OCI-LY1 (cell line): Measurements from ENCODE around the gene MYO1G.
A peak's percentile ranks its signal among the peaks of the same experiment; 100 is the strongest.

ENCODE experiments used
- H2AFZ ChIP-seq: fragments of 200-600 bp; sonication (generic), shearing (Covaris generic); 2 replicates; pipeline ENCODE4 v1.6.0; 2014; ENCODE audit warnings: antibody characterized with exemption, mild to moderate bottlenecking, low read length
- H3F3A ChIP-seq: fragments of 200-600 bp; sonication (generic), shearing (Covaris generic); 2 replicates; pipeline ENCODE4 v1.6.0; 2014; ENCODE audit warnings: mild to moderate bottlenecking, antibody characterized with exemption, low read length, moderate library complexity; ENCODE audit not compliant: insufficient read depth
- H3K27ac ChIP-seq: fragments of 200-600 bp; sonication (generic); 2 replicates; pipeline ENCODE4 v1.5.1; 2014; ENCODE audit warnings: low read length, mixed run types, mild to moderate bottlenecking, low read depth; ENCODE audit not compliant: poor library complexity, severe bottlenecking
- H3K27me3 ChIP-seq: fragments of 200-600 bp; sonication (generic); 2 replicates; pipeline ENCODE4 v1.6.0; 2014; ENCODE audit warnings: antibody characterized with exemption, mild to moderate bottlenecking, low read length, moderate library complexity; ENCODE audit not compliant: insufficient read depth
- H3K36me3 ChIP-seq: fragments of 200-600 bp; sonication (generic); 2 replicates; pipeline ENCODE4 v1.6.1; 2014; ENCODE audit warnings: mild to moderate bottlenecking, antibody characterized with exemption, low read length, moderate library complexity, mixed read lengths; ENCODE audit not compliant: insufficient read depth
- H3K4me1 ChIP-seq: fragments of 200-600 bp; sonication (generic); 2 replicates; pipeline ENCODE4 v1.5.1; 2014; ENCODE audit warnings: mild to moderate bottlenecking, low read length, moderate library complexity; ENCODE audit not compliant: insufficient read depth, severe bottlenecking
- H3K4me2 ChIP-seq: fragments of 200-600 bp; sonication (generic), shearing (Covaris generic); 2 replicates; pipeline ENCODE4 v1.6.1; 2014; ENCODE audit warnings: low read length
- H3K4me3 ChIP-seq: fragments of 200-600 bp; sonication (generic); 2 replicates; pipeline ENCODE4 v1.5.1; 2014; ENCODE audit warnings: low read length, low read depth, mild to moderate bottlenecking, mixed read lengths; ENCODE audit not compliant: poor library complexity, severe bottlenecking
- H3K79me2 ChIP-seq: fragments of 200-600 bp; shearing (Covaris generic); 2 replicates; pipeline ENCODE4 v1.6.1; 2016; ENCODE audit warnings: mixed run types, low read length, mixed read lengths; ENCODE audit not compliant: insufficient read depth
- H3K9ac ChIP-seq: fragments of 200-600 bp; sonication (generic), shearing (Covaris generic); 2 replicates; pipeline ENCODE4 v1.6.1; 2014; ENCODE audit warnings: mild to moderate bottlenecking, low read length, mixed read lengths
- H3K9me2 ChIP-seq: fragments of 200-600 bp; sonication (generic), shearing (Covaris generic); 2 replicates; pipeline ENCODE4 v1.6.1; 2014; ENCODE audit warnings: low read depth, mild to moderate bottlenecking, low read length, mixed read lengths
- H3K9me3 ChIP-seq: fragments of 200-600 bp; shearing (Covaris generic); 2 replicates; pipeline ENCODE4 v1.6.1; 2014; ENCODE audit warnings: low read length, mixed read lengths
- H4K20me1 ChIP-seq: fragments of 200-600 bp; sonication (generic), shearing (Covaris generic); 2 replicates; pipeline ENCODE4 v1.6.0; 2016; ENCODE audit warnings: mild to moderate bottlenecking, low read length; ENCODE audit not compliant: insufficient read depth
- CTCF ChIP-seq: fragments of 200-600 bp; sonication (generic), shearing (Covaris generic); IDR thresholded peaks from 2 replicates; pipeline ENCODE4 v1.5.1; 2017; ENCODE audit warnings: mild to moderate bottlenecking, antibody characterized with exemption, low read length, moderate library complexity, mixed read lengths
- EZH2 ChIP-seq: fragments of 200-600 bp; sonication (generic), shearing (Covaris generic); IDR thresholded peaks from 2 replicates; pipeline ENCODE4 v1.8.0; 2017; ENCODE audit warnings: borderline replicate concordance, mixed run types, mild to moderate bottlenecking, antibody characterized with exemption, low read length, moderate library complexity, mixed read lengths

Gene MYO1G

GRCh38 chr7:45001826-45002225 lies 23.0 kb upstream of the MYO1G start:
- Histone ChIP-seq H3K36me3 (peaks cover 16% of the 10 kb centered on the region; the same call in 1 of the 2 replicates), H3K27me3 (no peaks in the 10 kb centered on the region), H3K27ac (peak overlapping the region; percentile 91), H4K20me1 (no peaks in the 10 kb centered on the region), H3K9me3 (no peaks in the 10 kb centered on the region), H3K9me2 (no peaks in the 10 kb centered on the region), H3F3A (peaks cover 9% of the 10 kb centered on the region), H3K4me3 (peak overlapping the region; percentile 91), H2AFZ (no peak overlapping the region), H3K4me1 (peaks cover 77% of the 10 kb centered on the region), H3K79me2 (peaks cover 58% of the 10 kb centered on the region), H3K9ac (peak overlapping the region; percentile 93), H3K4me2 (peak overlapping the region; percentile 78)
- no peak for TF ChIP-seq EZH2
- TF ChIP-seq CTCF: no peak

GRCh38 chr7:45001138-45001694 lies 22.4 kb upstream of the MYO1G start:
- H3F3A ChIP-seq: peaks cover 13% of the 10 kb centered on the region
- H4K20me1 ChIP-seq: no peaks in the 10 kb centered on the region
- H3K4me1 ChIP-seq: peaks cover 77% of the 10 kb centered on the region
- H3K9me3 ChIP-seq: no peaks in the 10 kb centered on the region
- TF ChIP-seq EZH2 (no peak), CTCF (no peak)
- H3K4me2 ChIP-seq: peak overlapping the region; percentile 78
- H3K79me2 ChIP-seq: peaks cover 54% of the 10 kb centered on the region
- peak overlapping the region; percentile 93 for H3K9ac ChIP-seq
- H3K27me3 ChIP-seq: no peaks in the 10 kb centered on the region
- H3K4me3 ChIP-seq: peak overlapping the region; percentile 91
- no peak overlapping the region for H2AFZ ChIP-seq
- peaks cover 12% of the 10 kb centered on the region; the same call in 1 of the 2 replicates for H3K36me3 ChIP-seq
- peak overlapping the region; percentile 91 for H3K27ac ChIP-seq
- H3K9me2 ChIP-seq: no peaks in the 10 kb centered on the region

GRCh38 chr7:45000093-45001032 lies 21.5 kb upstream of the MYO1G start, which contains the start of gene CCM2:
Gene CCM2 (plus strand): TSS chr7:45000201. CDS start chr7:45000334, 133 bp downstream.
- Histone ChIP-seq H2AFZ (peak within 1 kb of the TSS; percentile 92; the same call in 1 of the 2 replicates), H3K27ac (peak within 1 kb of the TSS; percentile 93), H3K36me3 (peaks cover 12% of the 10 kb centered on the region; the same call in 1 of the 2 replicates), H3K4me2 (peak within 1 kb of the TSS; percentile 97), H3K9ac (peak within 1 kb of the TSS; percentile 96), H3K9me2 (no peaks in the 10 kb centered on the region), H3K79me2 (peaks cover 46% of the 10 kb centered on the region), H3F3A (peaks cover 16% of the 10 kb centered on the region), H3K27me3 (no peaks in the 10 kb centered on the region), H3K9me3 (no peaks in the 10 kb centered on the region), H4K20me1 (no peaks in the 10 kb centered on the region), H3K4me1 (peaks cover 77% of the 10 kb centered on the region), H3K4me3 (peak within 1 kb of the TSS; percentile 91)
- TF ChIP-seq EZH2: no peak
- TF ChIP-seq CTCF: no peak
